GM19324 (cell line): ENCODE results near the gene PGBD5.

ENCODE experiments used
- ATAC-seq: cut with Tn5 transposase; IDR thresholded peaks from one replicate; pipeline ENCODE4 v1.9.1; 2021; ENCODE audit warnings: mild to moderate bottlenecking, moderate library complexity; ENCODE audit not compliant: unreplicated experiment, low FRiP score

PGBD5 gene

GRCh38 chr1:230270559-230271281 lies 155.4 kb downstream of the PGBD5 start:
- no peak for ATAC-seq

GRCh38 chr1:230270185-230270558 lies 156.0 kb downstream of the PGBD5 start:
- ATAC-seq, result no peak

- no peak for ATAC-seq
Observed at GRCh38 chr1:230268371-230269170, 157.6 kb downstream of the PGBD5 start.

DNA sequence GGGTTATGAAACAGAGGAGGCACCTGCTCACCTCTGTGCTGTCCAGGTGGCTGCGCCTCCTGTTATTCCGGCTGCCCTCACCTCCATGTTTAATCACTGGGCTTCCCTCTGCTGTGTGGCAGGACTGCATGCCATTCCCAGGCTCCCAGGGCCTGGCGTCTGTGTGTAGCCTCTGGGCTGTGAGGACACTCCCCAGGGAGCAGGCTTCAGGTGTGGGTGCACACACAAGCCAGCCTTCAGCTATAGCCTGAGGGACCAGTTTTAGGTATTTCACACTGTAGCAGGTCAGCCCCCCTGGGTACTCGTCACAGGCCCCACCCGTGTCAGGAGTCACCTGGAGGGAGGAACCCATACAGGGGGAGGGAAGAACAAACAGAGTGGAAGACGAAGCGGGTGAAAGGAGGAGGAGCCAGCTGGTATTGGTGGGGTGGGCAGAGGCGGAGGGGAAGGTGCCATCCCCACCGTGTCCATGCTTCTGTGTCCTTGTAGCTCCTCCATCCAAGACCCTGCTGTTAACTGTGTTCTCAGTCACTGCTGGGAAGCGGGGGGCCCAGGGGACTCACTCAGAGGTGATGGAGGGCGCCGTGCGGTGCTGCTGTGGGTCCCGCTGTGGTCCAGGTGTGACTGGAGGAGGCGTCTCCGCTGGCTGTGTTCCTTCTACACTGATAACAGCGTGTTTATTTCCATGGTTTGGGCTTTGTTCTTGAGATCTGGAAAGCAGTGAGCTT lies 158.6 kb downstream of the PGBD5 start:
- ATAC-seq, result no peak

- no peak for ATAC-seq
Observed at GRCh38 chr1:230266456-230266855, 159.7 kb downstream of the PGBD5 start.

DNA sequence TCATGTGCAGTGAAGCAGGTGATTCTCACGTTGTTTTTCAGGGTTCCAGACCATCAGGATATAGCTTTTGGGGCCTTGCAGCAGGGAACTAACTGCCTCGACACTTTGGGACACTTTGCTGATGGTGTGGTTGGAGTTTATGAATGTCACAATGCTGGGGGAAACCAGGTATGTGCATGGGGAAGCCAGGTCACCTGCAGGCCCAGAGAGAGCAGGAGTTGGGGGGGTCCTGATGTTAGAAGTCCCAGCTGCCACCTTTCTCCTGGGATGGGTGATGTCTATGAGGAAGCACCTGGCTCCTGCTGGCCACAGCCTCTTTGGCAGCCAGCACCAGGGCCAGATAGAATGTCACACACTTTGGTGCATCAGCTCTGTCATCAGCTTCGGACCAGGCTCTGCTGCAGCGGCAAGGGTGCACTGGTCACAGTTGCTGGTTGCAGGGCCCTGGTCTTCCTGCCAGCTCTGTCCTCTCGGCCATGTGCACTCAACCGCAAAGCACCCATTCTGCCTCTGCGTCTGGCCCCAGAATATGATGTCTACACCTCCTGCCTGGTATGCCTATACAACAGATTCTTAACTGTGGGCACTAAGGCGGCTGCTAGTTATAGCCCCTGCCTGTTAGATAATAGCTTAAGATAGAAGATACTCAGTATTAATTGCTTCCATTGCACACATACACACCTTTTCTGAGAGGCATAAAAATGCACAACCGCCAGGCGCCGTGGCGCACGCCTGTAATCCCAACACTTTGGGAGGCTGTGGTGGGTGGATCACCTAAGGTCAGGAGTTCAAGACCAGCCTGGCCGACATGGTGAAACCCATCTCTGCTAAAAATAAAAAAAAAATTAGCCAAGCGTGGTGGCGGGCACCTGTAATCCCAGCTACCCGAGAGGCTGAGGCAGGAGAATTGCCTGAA lies 160.7 kb downstream of the PGBD5 start:
- no peak for ATAC-seq
